RWPE2 (cell line): ENCODE data around the gene OAT.

Source experiments
- ATAC-seq: fragments of 200-7000 bp; cut with Tn5 transposase; 3 replicates; pipeline ENCODE4 v1.9.1; 2021; ENCODE audit warnings: low read depth
- DNase-seq: peaks from one replicate; pipeline ENCODE4 v3.0.0-alpha.2; 2020; ENCODE audit warnings: low spot score
- H3K27ac ChIP-seq: fragments of 450-650 bp; 2 replicates; pipeline ENCODE4 v1.5.1; 2017; ENCODE audit warnings: mild to moderate bottlenecking; ENCODE audit not compliant: poor library complexity, severe bottlenecking
- H3K27me3 ChIP-seq: fragments of 250-450 bp; sonication (Bioruptor Pico); 2 replicates; pipeline ENCODE4 v1.5.1; 2021; ENCODE audit warnings: mild to moderate bottlenecking, moderate library complexity; ENCODE audit not compliant: insufficient read depth, poor library complexity, severe bottlenecking
- H3K36me3 ChIP-seq: fragments of 250-450 bp; sonication (Bioruptor Pico); 2 replicates; pipeline ENCODE4 v1.5.1; 2020; ENCODE audit warnings: low read depth, mild to moderate bottlenecking, moderate library complexity
- H3K4me1 ChIP-seq: fragments of 250-450 bp; sonication (Bioruptor Pico); 2 replicates; pipeline ENCODE4 v1.5.1; 2021; ENCODE audit warnings: mild to moderate bottlenecking, moderate library complexity; ENCODE audit not compliant: insufficient read depth, poor library complexity, severe bottlenecking
- H3K4me3 ChIP-seq: fragments of 250-450 bp; sonication (Bioruptor Pico); 2 replicates; pipeline ENCODE4 v1.5.1; 2021; ENCODE audit warnings: mild to moderate bottlenecking, moderate library complexity; ENCODE audit not compliant: severe bottlenecking
- H3K9me3 ChIP-seq: fragments of 250-450 bp; sonication (Bioruptor Pico); 2 replicates; pipeline ENCODE4 v1.5.1; 2021; ENCODE audit warnings: mild to moderate bottlenecking, moderate library complexity; ENCODE audit not compliant: severe bottlenecking
- TF ChIP-seq, protein P1 (sequence below): fragments of 450-650 bp; IDR thresholded peaks from one replicate; pipeline ENCODE4 v1.5.1; 2017; ENCODE audit warnings: mild to moderate bottlenecking, moderate library complexity; ENCODE audit not compliant: poor library complexity, severe bottlenecking

OAT gene

DNA sequence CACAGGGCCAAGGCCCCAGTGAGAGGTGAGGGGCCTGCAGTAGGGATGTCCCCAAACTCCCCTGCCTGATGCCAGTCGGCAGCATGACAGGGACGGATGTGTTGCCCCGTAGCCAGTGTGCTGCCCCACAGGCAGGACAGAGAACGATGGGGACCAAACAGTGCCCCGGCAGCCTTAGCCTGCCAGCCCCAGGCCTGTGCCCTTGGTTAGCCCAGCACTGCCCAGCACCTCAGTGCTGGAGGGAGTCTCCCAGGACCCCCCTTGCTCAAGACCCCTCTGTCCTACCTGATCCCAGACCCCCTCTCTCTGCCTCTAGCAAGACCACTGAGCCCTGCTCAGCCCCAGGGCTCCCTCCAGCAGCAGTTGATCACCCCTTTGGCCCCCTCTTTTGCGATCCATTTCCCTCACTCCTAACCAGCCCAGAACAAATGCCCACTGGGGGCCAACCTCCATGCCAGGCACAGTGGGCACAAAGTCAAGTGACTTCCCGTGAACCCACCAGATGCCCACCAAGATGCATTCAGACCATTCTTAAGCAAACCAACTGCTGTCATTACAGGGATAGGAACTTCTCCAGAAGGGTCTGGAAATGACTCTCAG lies 34.0 kb downstream of the OAT start:
- DNase-seq = no peak
- Histone ChIP-seq H3K4me1 (no peaks in the 10 kb centered on the region), H3K27ac (no peak overlapping the region), H3K9me3 (no peaks in the 10 kb centered on the region), H3K4me3 (no peak overlapping the region), H3K27me3 (no peaks in the 10 kb centered on the region), H3K36me3 (no peaks in the 10 kb centered on the region)
- ATAC-seq = no peak
- TF ChIP-seq, protein P1, sequence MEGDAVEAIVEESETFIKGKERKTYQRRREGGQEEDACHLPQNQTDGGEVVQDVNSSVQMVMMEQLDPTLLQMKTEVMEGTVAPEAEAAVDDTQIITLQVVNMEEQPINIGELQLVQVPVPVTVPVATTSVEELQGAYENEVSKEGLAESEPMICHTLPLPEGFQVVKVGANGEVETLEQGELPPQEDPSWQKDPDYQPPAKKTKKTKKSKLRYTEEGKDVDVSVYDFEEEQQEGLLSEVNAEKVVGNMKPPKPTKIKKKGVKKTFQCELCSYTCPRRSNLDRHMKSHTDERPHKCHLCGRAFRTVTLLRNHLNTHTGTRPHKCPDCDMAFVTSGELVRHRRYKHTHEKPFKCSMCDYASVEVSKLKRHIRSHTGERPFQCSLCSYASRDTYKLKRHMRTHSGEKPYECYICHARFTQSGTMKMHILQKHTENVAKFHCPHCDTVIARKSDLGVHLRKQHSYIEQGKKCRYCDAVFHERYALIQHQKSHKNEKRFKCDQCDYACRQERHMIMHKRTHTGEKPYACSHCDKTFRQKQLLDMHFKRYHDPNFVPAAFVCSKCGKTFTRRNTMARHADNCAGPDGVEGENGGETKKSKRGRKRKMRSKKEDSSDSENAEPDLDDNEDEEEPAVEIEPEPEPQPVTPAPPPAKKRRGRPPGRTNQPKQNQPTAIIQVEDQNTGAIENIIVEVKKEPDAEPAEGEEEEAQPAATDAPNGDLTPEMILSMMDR = no peak

DNA sequence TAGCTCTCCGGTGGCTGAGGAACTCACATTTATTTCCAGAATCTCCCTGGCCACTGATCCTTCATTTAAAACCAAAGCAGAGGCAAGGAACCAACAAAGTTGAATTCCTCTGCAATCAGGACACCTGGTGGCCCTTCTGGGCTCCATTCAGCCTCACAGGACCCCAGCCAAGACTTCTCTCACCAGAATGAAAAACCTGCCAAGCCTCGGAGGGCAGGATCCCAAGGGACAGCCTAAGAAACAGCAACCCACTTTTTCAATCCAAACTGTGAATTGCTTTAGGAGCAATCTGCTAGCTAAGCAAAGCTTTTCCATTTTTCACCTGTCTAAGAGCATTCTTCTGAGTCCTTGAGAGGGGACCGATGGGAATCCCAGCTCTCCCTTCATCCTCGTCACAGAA lies 34.6 kb downstream of the OAT start:
- no peaks in the 10 kb centered on the region for H3K36me3 ChIP-seq
- TF ChIP-seq, protein P1 = no peak
- peaks cover under 1% of the 10 kb centered on the region for H3K4me1 ChIP-seq

DNA sequence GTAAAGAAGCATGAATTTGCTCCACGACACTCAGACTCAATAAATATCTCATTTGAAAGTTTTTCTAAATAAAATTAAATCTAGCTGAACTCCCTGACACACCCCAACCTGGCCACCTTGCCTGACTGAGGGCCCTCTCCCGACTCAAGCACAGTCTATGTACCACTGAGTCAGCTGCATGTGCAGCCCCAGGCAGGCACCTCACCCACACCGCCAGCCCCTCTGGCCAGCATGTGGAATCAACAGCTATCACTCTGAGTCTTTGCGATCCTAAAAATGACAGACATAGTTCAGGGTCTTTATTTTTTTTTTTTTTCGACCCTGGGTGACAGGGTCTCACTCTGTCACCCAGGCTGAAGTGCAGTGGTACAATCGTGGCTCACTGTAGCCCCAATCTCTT lies 35.2 kb downstream of the OAT start:
- Histone ChIP-seq H3K27ac (no peak overlapping the region), H3K36me3 (no peaks in the 10 kb centered on the region), H3K4me1 (peaks cover 6% of the 10 kb centered on the region), H3K4me3 (no peak overlapping the region), H3K27me3 (no peaks in the 10 kb centered on the region), H3K9me3 (no peaks in the 10 kb centered on the region)
- ATAC-seq (no peak), DNase-seq (no peak)
- TF ChIP-seq, protein P1 = no peak

More for the DNA sequence above, 34.6 kb downstream of the OAT start:
- Histone ChIP-seq H3K27ac (no peak overlapping the region), H3K9me3 (no peaks in the 10 kb centered on the region), H3K27me3 (no peaks in the 10 kb centered on the region), H3K4me3 (no peak overlapping the region)
- ATAC-seq (no peak), DNase-seq (no peak)

DNA sequence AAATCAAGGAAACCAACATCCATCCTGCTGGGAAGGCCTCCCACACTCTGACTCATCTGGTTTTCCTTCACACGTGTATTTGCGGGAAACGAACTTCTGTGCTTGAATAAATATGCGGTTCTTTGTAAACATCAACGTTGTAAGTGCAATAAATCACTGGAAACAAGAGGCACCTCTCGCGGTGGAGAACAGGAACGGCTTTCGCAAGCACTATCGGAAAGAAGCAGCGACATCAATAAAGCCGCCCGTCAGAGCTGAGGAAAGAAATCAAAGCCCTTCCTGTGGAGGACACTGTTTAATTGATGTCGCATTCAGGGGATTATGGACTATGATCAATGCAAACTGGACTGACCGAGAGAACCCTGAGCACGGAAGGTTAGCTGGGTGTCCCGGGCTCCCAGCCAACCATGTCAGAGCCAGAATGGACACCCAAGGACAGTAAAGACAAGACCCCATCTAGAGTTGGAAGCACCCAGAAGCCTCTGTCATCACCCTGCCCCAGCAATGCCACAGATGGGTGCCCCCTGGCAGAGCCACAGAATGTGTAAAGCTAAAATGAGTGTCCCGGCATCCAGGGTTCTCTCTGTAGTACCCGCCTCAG lies 37.6 kb downstream of the OAT start:
- ATAC-seq (no peak), DNase-seq (peak; percentile 26)
- peaks cover 7% of the 10 kb centered on the region for H3K4me1 ChIP-seq
- TF ChIP-seq, protein P1 = no peak
- H3K4me3 ChIP-seq = no peak overlapping the region
- no peaks in the 10 kb centered on the region for H3K9me3 ChIP-seq
- no peaks in the 10 kb centered on the region for H3K36me3 ChIP-seq
- no peaks in the 10 kb centered on the region for H3K27me3 ChIP-seq
- no peak overlapping the region for H3K27ac ChIP-seq
